ENCODE results near the gene STIP1. TPM values are rescaled to one million over a fixed set of nuclear protein-coding genes. Genes with fewer than 3 reads are reported as not detected.

STIP1 gene
- total RNA-seq, 1 donor from 2014 or later: 206 TPM

DNA sequence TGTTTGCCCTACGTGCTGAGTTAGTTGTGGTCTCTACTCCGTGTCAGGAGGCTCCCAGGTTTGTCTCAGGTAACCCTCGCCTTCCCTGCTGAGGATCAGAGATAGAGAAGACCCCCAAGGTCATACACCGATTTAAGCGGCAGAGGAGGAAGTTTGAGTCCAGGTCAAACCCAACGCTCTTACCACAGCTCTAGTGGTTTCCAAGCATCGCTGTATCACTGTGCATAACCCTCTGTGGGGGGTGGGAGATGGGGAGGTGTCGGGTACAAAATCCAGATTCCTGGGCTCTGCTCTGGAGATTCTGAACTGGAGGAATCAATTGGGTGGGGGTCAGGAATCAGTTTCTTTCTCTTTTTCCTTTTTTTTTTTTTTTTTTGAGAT is 45.0 kb downstream of the STIP1 start:
- Mint-ChIP-seq H3K4me3 (peak overlapping the region; percentile 91), H3K4me1 (ENCODE audit: unreplicated experiment) (peaks cover 13% of the 10 kb centered on the region), H3K27me3 (no peaks in the 10 kb centered on the region), H3K36me3 (no peaks in the 10 kb centered on the region), H3K9me3 (no peaks in the 10 kb centered on the region), H3K27ac (peak overlapping the region; percentile 78)
- no peak for DNase-seq (ENCODE audit: extremely low spot score, unreplicated experiment)
- TF ChIP-seq, protein P1, sequence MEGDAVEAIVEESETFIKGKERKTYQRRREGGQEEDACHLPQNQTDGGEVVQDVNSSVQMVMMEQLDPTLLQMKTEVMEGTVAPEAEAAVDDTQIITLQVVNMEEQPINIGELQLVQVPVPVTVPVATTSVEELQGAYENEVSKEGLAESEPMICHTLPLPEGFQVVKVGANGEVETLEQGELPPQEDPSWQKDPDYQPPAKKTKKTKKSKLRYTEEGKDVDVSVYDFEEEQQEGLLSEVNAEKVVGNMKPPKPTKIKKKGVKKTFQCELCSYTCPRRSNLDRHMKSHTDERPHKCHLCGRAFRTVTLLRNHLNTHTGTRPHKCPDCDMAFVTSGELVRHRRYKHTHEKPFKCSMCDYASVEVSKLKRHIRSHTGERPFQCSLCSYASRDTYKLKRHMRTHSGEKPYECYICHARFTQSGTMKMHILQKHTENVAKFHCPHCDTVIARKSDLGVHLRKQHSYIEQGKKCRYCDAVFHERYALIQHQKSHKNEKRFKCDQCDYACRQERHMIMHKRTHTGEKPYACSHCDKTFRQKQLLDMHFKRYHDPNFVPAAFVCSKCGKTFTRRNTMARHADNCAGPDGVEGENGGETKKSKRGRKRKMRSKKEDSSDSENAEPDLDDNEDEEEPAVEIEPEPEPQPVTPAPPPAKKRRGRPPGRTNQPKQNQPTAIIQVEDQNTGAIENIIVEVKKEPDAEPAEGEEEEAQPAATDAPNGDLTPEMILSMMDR (conservative IDR thresholded peaks at IDR 0.05): no peak

DNA sequence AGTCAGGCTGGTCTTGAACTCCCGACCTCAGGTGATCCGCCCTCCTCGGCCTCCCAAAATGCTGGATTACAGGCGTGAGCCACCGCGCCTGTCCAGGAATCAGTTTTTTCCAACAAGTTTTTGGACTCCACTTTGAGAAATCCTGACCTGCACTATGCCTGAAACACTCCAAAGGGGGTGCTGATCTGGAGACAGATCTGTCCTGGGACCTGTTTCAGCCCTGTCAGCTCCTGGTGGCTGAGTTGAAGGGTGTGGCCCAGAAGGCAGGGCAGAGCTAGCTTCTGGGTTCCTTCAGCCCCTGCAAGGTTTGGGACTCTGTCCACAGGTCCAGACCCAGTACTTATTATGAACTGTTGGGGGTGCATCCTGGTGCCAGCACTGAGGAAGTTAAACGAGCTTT is 45.6 kb downstream of the STIP1 start:
- Mint-ChIP-seq H3K27ac (no peak overlapping the region), H3K4me3 (peak overlapping the region; percentile 80), H3K36me3 (no peaks in the 10 kb centered on the region), H3K27me3 (no peaks in the 10 kb centered on the region), H3K4me1 (ENCODE audit: unreplicated experiment) (peaks cover 13% of the 10 kb centered on the region), H3K9me3 (no peaks in the 10 kb centered on the region)
- TF ChIP-seq, protein P1 (conservative IDR thresholded peaks at IDR 0.05): no peak
- DNase-seq (ENCODE audit: extremely low spot score, unreplicated experiment): no peak

- peaks cover 13% of the 10 kb centered on the region for H3K4me1 Mint-ChIP-seq (ENCODE audit: unreplicated experiment)
- H3K27me3 Mint-ChIP-seq: no peaks in the 10 kb centered on the region
- H3K27ac Mint-ChIP-seq: no peak overlapping the region
- no peaks in the 10 kb centered on the region for H3K36me3 Mint-ChIP-seq
- H3K9me3 Mint-ChIP-seq: no peaks in the 10 kb centered on the region
- peak overlapping the region; percentile 81 for H3K4me3 Mint-ChIP-seq
- DNase-seq (ENCODE audit: extremely low spot score, unreplicated experiment): no peak
- TF ChIP-seq, protein P1 (conservative IDR thresholded peaks at IDR 0.05): no peak
Observed at GRCh38 chr11:64232182-64232966, 46.4 kb downstream of the STIP1 start.

DNA sequence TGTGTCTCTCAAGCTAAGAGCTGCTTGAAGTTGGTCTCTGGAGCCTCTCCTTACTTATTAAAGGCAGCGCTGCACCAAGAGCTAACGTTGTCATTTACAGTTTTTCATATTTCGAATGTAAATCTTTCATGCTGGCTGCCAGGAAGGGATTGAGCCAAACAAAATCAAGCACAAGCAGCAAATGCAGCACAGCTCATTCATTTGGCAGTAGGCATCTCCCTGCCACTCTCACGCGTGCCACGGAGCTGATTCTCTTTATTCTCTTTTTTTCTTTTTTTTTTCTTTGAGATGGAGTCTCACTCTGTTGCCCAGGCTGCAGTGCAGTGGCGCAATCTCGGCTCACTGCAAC is 47.0 kb downstream of the STIP1 start:
- Mint-ChIP-seq H3K27me3 (no peaks in the 10 kb centered on the region), H3K4me3 (peak overlapping the region; percentile 81), H3K4me1 (ENCODE audit: unreplicated experiment) (peaks cover 13% of the 10 kb centered on the region), H3K36me3 (no peaks in the 10 kb centered on the region), H3K27ac (no peak overlapping the region), H3K9me3 (no peaks in the 10 kb centered on the region)
- TF ChIP-seq, protein P1 (conservative IDR thresholded peaks at IDR 0.05): no peak
- no peak for DNase-seq (ENCODE audit: extremely low spot score, unreplicated experiment)

DNA sequence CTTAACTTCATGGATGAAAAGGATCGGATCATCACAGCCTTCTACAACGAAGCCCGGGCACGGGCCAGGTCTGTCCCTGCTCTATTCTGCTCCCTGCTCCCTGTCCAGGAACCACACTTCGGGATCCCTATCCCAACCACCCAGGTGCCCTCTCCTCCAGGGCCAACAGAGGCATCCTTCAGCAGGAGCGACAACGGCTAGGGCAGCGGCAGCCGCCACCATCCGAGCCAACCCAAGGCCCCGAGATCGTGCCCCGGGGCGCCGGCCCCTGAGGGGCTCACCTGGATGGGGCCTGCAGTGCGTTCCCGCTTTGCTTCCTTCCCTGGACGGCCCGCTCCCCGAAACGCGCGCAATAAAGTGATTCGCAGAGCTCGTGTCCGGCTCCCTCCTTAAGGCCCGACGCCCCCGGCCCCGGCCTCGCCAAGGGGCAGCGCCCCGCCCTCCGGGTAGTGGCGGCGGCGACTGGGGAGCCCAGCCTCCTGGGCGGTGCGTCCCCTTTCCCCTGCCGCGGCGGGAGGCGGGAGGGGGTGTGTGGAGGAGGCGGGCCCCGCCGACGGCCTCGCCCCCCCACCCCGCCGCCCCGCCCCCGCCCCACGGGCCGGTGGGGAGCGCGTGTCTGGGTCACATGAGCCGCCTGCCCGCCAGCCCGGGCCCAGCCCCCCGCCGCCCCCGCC is 48.1 kb downstream of the STIP1 start, which contains the start of gene VEGFB:
Gene VEGFB, plus strand, starts transcription at position 672 of the 674 bp plus-strand sequence. CDS start 250 bp downstream, outside the sequence.
- no peak for DNase-seq (ENCODE audit: extremely low spot score, unreplicated experiment)
- H3K4me3 Mint-ChIP-seq: peak within 1 kb of the TSS; percentile 86
- TF ChIP-seq, protein P1 (conservative IDR thresholded peaks at IDR 0.05): no peak
- H3K27me3 Mint-ChIP-seq: no peaks in the 10 kb centered on the region
- H3K4me1 Mint-ChIP-seq (ENCODE audit: unreplicated experiment): peaks cover 13% of the 10 kb centered on the region
- H3K36me3 Mint-ChIP-seq: no peaks in the 10 kb centered on the region
- H3K27ac Mint-ChIP-seq: peak within 1 kb of the TSS; percentile 85
- H3K9me3 Mint-ChIP-seq: no peaks in the 10 kb centered on the region

All from type B pancreatic cell (in vitro differentiated cells).